Parathyroid adenoma (tissue), 2 donors: ENCODE results near the gene AGAP5.
"Not testable (repeated sequence)": the region's sequence is repeated elsewhere in the genome, so short reads cannot be mapped to it uniquely, and the experiment has no call there.

ENCODE experiments used
- H2AFZ ChIP-seq: fragments of 300-600 bp; sonication (generic); one replicate; pipeline ENCODE4 v1.7.0; 2017; ENCODE audit warnings: antibody characterized with exemption, mild to moderate bottlenecking
- H3K27ac ChIP-seq: fragments of 300-600 bp; sonication (generic); one replicate; pipeline ENCODE4 v1.7.0; 2017
- H3K27me3 ChIP-seq: fragments of 300-600 bp; sonication (generic); one replicate; pipeline ENCODE4 v1.7.0; 2017; ENCODE audit warnings: low read length; ENCODE audit not compliant: control insufficient read depth, insufficient read depth
- H3K36me3 ChIP-seq: fragments of 300-600 bp; sonication (generic); one replicate; pipeline ENCODE4 v1.7.0; 2017; ENCODE audit warnings: low read length; ENCODE audit not compliant: control insufficient read depth, insufficient read depth
- H3K4me1 ChIP-seq: fragments of 300-600 bp; sonication (generic); one replicate; pipeline ENCODE4 v1.7.0; 2017; ENCODE audit warnings: control low read depth
- H3K4me2 ChIP-seq: fragments of 300-600 bp; sonication (generic); one replicate; pipeline ENCODE4 v1.7.0; 2017; ENCODE audit warnings: low read length
- H3K4me3 ChIP-seq: fragments of 300-600 bp; sonication (generic); one replicate; pipeline ENCODE4 v1.7.0; 2017; ENCODE audit warnings: low read depth, low read length
- H3K79me2 ChIP-seq: fragments of 300-600 bp; sonication (generic); one replicate; pipeline ENCODE4 v1.7.0; 2017; ENCODE audit warnings: control low read depth
- H3K9ac ChIP-seq: fragments of 300-600 bp; sonication (generic); one replicate; pipeline ENCODE4 v1.7.0; 2017; ENCODE audit warnings: mild to moderate bottlenecking
- H3K9me3 ChIP-seq: fragments of 300-600 bp; sonication (generic); one replicate; pipeline ENCODE4 v1.7.0; 2017; ENCODE audit warnings: low read length; ENCODE audit not compliant: control insufficient read depth
- CTCF ChIP-seq: fragments of 300-600 bp; sonication (generic); IDR thresholded peaks from one replicate; pipeline ENCODE4 v1.7.0; 2017; ENCODE audit warnings: antibody characterized with exemption, mild to moderate bottlenecking
- donor health status: primary hyperparathyroidism.

The AGAP5 gene

DNA sequence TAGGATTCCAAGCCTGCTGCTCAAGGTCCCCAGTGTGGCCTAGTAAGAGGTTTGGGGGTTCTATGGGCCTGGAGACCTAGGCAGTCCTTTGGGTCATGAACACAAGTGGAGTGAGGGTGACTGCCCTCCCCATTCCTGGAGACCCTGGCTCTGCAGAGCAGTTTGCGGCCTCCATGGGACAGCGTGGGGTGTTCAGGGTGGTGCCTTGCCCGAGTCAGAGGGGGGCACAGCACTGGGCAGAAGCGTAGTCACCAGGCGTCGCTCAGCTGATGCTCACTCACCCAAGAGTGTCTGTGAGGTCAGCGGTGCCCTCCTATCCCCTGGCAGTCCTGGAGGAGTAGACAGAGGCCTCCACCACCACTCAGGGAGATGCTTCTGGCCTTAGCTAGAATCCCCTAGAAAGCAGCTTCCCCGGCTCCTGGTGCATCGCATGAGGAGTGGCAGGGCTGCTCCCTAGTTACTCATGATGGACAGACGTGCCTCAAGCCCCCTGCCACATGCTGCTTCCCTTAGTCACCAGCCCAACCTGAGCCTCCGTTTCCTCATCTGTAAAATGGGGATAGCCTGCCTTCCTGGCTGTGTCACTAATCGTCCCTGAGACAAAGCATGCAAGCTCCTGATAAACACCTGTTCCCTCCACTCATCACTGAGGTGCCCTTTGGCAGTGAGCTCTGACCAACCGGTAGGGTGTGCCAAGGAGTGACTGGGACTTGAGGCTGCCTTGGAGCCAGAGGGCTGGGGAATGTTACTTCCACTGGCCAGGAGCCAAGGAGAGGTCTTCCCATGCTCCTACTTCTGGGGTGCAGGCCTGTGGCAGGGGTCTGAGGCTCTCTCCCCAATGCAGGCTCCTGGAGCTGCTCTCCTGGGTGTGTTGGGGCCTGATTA lies 33.5 kb downstream of the AGAP5 start:
- not testable (repeated sequence) for H3K4me2 ChIP-seq, H2AFZ ChIP-seq, H3K27me3 ChIP-seq, H3K4me1 ChIP-seq, H3K4me3 ChIP-seq, H3K27ac ChIP-seq, H3K9me3 ChIP-seq, H3K36me3 ChIP-seq, H3K79me2 ChIP-seq, H3K9ac ChIP-seq

- H3K4me3 ChIP-seq, H2AFZ ChIP-seq, H3K4me1 ChIP-seq, H3K9ac ChIP-seq, H3K27ac ChIP-seq, H3K4me2 ChIP-seq, H3K27me3 ChIP-seq, H3K36me3 ChIP-seq, H3K79me2 ChIP-seq, H3K9me3 ChIP-seq: not testable (repeated sequence)
Observed at GRCh38 chr10:73663621-73664020, 34.3 kb downstream of the AGAP5 start.

- H3K4me1 ChIP-seq, H3K27ac ChIP-seq, H3K9ac ChIP-seq, H3K4me3 ChIP-seq, H3K9me3 ChIP-seq, H3K4me2 ChIP-seq, H2AFZ ChIP-seq, H3K79me2 ChIP-seq, H3K27me3 ChIP-seq, H3K36me3 ChIP-seq: not testable (repeated sequence)
Observed at GRCh38 chr10:73662705-73663104, 35.2 kb downstream of the AGAP5 start.

- Histone ChIP-seq H3K27ac (no peak within 1 kb of the TSS), H3K9me3 (no peaks in the 10 kb centered on the region), H3K4me1 (no peaks in the 10 kb centered on the region), H2AFZ (no peak within 1 kb of the TSS), H3K4me3 (no peak within 1 kb of the TSS), H3K36me3 (no peaks in the 10 kb centered on the region), H3K9ac (no peak within 1 kb of the TSS), H3K4me2 (no peak within 1 kb of the TSS), H3K27me3 (no peaks in the 10 kb centered on the region), H3K79me2 (no peaks in the 10 kb centered on the region)
- no peak for TF ChIP-seq CTCF
Observed at GRCh38 chr10:73655990-73656298, 42.0 kb downstream of the AGAP5 start, which contains the start of gene SYNPO2L. Gene SYNPO2L (minus strand): TSS chr10:73656029. CDS start chr10:73655922, 107 bp downstream.

- Histone ChIP-seq H3K27ac (no peak overlapping the region), H2AFZ (no peak overlapping the region), H3K27me3 (no peaks in the 10 kb centered on the region), H3K9me3 (no peaks in the 10 kb centered on the region), H3K4me3 (no peak overlapping the region), H3K36me3 (no peaks in the 10 kb centered on the region), H3K4me2 (no peak overlapping the region), H3K4me1 (no peaks in the 10 kb centered on the region), H3K9ac (no peak overlapping the region), H3K79me2 (no peaks in the 10 kb centered on the region)
- TF ChIP-seq CTCF: no peak
Observed at GRCh38 chr10:73655257-73655989, 42.5 kb downstream of the AGAP5 start.

- Histone ChIP-seq H2AFZ (no peak overlapping the region), H3K79me2 (no peaks in the 10 kb centered on the region), H3K4me1 (no peaks in the 10 kb centered on the region), H3K9me3 (no peaks in the 10 kb centered on the region), H3K4me2 (no peak overlapping the region), H3K9ac (no peak overlapping the region), H3K4me3 (no peak overlapping the region), H3K27me3 (no peaks in the 10 kb centered on the region), H3K36me3 (no peaks in the 10 kb centered on the region), H3K27ac (no peak overlapping the region)
- no peak for TF ChIP-seq CTCF
Observed at GRCh38 chr10:73653701-73654100, 44.2 kb downstream of the AGAP5 start.
